Cerebellar nuclear complex (tissue), 1 donor: Measurements from ENCODE around the gene RNPEP.
"Not testable (repeated sequence)": the region's sequence is repeated elsewhere in the genome, so short reads cannot be mapped to it uniquely, and the experiment has no call there.

Experiments used
- DNase-seq, 2 experiments: peaks; one replicate each; lab custom pipeline; 2025; lab: John Stamatoyannopoulos, UW

RNPEP gene

GRCh38 chr1:201982623-201983379, at the start of gene RNPEP:
TSS of gene RNPEP (plus strand) at chr1:201982648. CDS start at chr1:201982667, 19 bp downstream.
- DNase-seq, result no peak

- no peak for DNase-seq
Observed at GRCh38 chr1:201933840-201934430, 48.5 kb upstream of the RNPEP start.

GRCh38 chr1:201937624-201938213, 44.7 kb upstream of the RNPEP start:
- no peak for DNase-seq

- DNase-seq, result no peak
Observed at GRCh38 chr1:201938440-201939035, 43.9 kb upstream of the RNPEP start.

GRCh38 chr1:201939148-201939547, 43.3 kb upstream of the RNPEP start:
- DNase-seq, result no peak

GRCh38 chr1:201939574-201939973, 42.9 kb upstream of the RNPEP start:
- DNase-seq, result no peak

- not testable (repeated sequence) for DNase-seq
Observed at GRCh38 chr1:201940316-201940715, 42.1 kb upstream of the RNPEP start.

GRCh38 chr1:201941420-201942128, 40.9 kb upstream of the RNPEP start:
- no peak for DNase-seq

- DNase-seq, result no peak
Observed at GRCh38 chr1:201942129-201942495, 40.3 kb upstream of the RNPEP start.

GRCh38 chr1:201944002-201944401, 38.4 kb upstream of the RNPEP start:
- no peak for DNase-seq

- no peak for DNase-seq
Observed at GRCh38 chr1:201944639-201945038, 37.8 kb upstream of the RNPEP start.

GRCh38 chr1:201945157-201945556, 37.3 kb upstream of the RNPEP start:
- DNase-seq, result no peak

GRCh38 chr1:201945863-201946223, 36.6 kb upstream of the RNPEP start:
- DNase-seq, result no peak

GRCh38 chr1:201946224-201946908, 36.1 kb upstream of the RNPEP start, which contains the start of gene LMOD1:
TSS of gene LMOD1 (minus strand) at chr1:201946548. CDS start at chr1:201946340, 208 bp downstream.
- DNase-seq, result peak in 1 of 2 experiments; percentile 44

- no peak for DNase-seq
Observed at GRCh38 chr1:201947697-201948008, 34.8 kb upstream of the RNPEP start.

GRCh38 chr1:201949491-201949890, 33.0 kb upstream of the RNPEP start:
- DNase-seq, result no peak

GRCh38 chr1:201954263-201955008, 28.0 kb upstream of the RNPEP start:
- DNase-seq, result no peak

- DNase-seq, result peak; percentile 74 to 95
Observed at GRCh38 chr1:201955009-201955728, 27.3 kb upstream of the RNPEP start, which contains the start of gene TIMM17A. TSS of gene TIMM17A (plus strand) at chr1:201955503. CDS start at chr1:201955527, 24 bp downstream.

- no peak for DNase-seq
Observed at GRCh38 chr1:201955729-201956143, 26.7 kb upstream of the RNPEP start.

- no peak for DNase-seq
Observed at GRCh38 chr1:201958348-201958747, 24.1 kb upstream of the RNPEP start.
